Mucosa of rectum (tissue), 2 donors: ENCODE measurements around the gene RSPH9.
"Not testable (repeated sequence)": the region's sequence is repeated elsewhere in the genome, so short reads cannot be mapped to it uniquely, and the experiment has no call there.

ENCODE experiments used
- H3K27ac ChIP-seq, 2 donors: one replicate each; pipeline ENCODE4 v1.7.0; 2013; ENCODE audit warnings: inconsistent platforms in 2 of 2, low read depth in 2 of 2, low read length in 2 of 2
- H3K27me3 ChIP-seq, 2 donors: one replicate each; pipeline ENCODE4 v1.7.0; 2013; ENCODE audit warnings: low read length in 2 of 2; ENCODE audit not compliant: control insufficient read depth in 2 of 2, insufficient read depth in 2 of 2
- H3K36me3 ChIP-seq, 2 donors: one replicate each; pipeline ENCODE4 v1.7.0; 2013; ENCODE audit warnings: low read length in 2 of 2; ENCODE audit not compliant: control insufficient read depth in 2 of 2, insufficient read depth in 2 of 2
- H3K4me1 ChIP-seq, 2 donors: one replicate each; pipeline ENCODE4 v1.7.0; 2013; ENCODE audit warnings: low read length in 2 of 2, mild to moderate bottlenecking in 1 of 2; ENCODE audit not compliant: control insufficient read depth in 2 of 2, insufficient read depth in 2 of 2
- H3K4me3 ChIP-seq, 2 donors: one replicate each; pipeline ENCODE4 v1.7.0; 2013; ENCODE audit warnings: low read length in 2 of 2
- H3K9ac ChIP-seq, 2 donors: one replicate each; pipeline ENCODE4 v1.7.0; 2013; ENCODE audit warnings: low read length in 2 of 2, low read depth in 1 of 2, mild to moderate bottlenecking in 1 of 2
- H3K9me3 ChIP-seq, 2 donors: one replicate each; pipeline ENCODE4 v1.7.0; 2013; ENCODE audit warnings: low read length in 2 of 2; ENCODE audit not compliant: control insufficient read depth in 2 of 2
- donor health status: healthy.
- donor health status: Normal muscosa, but diverticular disease.

RSPH9 gene

GRCh38 chr6:43639984-43640800 is 4.6 kb upstream of the RSPH9 start:
- no peak overlapping the region for H3K4me3 ChIP-seq
- H3K4me1 ChIP-seq: peaks cover 14 to 19% of the 10 kb centered on the region in 2 donors
- no peak overlapping the region for H3K9ac ChIP-seq
- H3K36me3 ChIP-seq: peaks cover 27 to 35% of the 10 kb centered on the region in 2 donors
- no peak overlapping the region for H3K27ac ChIP-seq
- H3K9me3 ChIP-seq: no peaks in the 10 kb centered on the region
- H3K27me3 ChIP-seq: no peaks in the 10 kb centered on the region

- Histone ChIP-seq H3K4me1 (peaks cover 0 to 2% of the 10 kb centered on the region in 2 donors), H3K4me3 (peak overlapping the region; percentile 22 to 54), H3K27me3 (no peaks in the 10 kb centered on the region), H3K9me3 (no peaks in the 10 kb centered on the region), H3K9ac (no peak overlapping the region), H3K36me3 (peaks cover 9 to 16% of the 10 kb centered on the region in 2 donors), H3K27ac (no peak overlapping the region)
Observed at GRCh38 chr6:43645613-43645964, 753 bp downstream of the RSPH9 start.

DNA sequence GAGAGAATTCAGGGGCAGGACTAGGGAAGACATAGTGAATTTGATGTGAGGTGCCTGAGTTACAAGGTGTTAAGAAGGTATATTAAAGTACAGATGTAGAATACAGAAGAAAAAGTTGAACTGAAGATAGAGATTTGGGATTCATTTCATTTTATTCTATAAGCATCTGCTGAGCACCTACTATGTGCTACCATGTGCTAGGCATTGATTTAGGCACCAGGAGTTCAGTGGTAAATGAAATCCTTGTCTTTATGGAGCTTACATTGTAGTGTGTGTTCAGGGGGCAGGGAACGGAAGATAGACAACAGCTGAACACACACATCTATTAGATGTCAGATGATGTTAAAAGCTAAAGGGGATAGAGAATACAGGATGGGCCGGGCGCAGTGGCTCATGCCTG is 2.8 kb downstream of the RSPH9 start:
- Histone ChIP-seq H3K27ac (no peak overlapping the region), H3K9me3 (no peaks in the 10 kb centered on the region), H3K9ac (no peak overlapping the region), H3K36me3 (peaks cover 0 to 2% of the 10 kb centered on the region in 2 donors), H3K4me3 (no peak overlapping the region), H3K4me1 (peaks cover 0 to 2% of the 10 kb centered on the region in 2 donors), H3K27me3 (no peaks in the 10 kb centered on the region)

DNA sequence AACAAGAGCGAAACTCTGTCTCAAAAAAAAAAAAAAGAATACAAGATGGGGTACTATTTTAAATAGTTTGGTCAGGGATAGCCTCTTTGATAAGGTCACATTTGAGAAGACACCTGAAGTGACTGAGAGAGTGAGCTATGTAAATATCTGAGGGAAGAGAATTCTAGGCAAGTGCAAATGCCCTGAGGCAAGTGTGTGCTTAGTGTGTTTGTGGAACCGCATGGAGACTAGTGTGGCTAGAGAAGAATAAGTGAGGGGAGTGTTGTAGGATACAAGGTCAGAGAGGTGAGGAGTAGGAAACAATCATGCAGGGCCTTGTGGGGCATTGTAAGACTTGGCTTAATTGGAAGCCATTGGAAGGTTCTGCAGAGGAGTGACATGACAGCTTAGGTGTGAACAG is 3.4 kb downstream of the RSPH9 start:
- Histone ChIP-seq H3K9me3 (no peaks in the 10 kb centered on the region), H3K9ac (no peak overlapping the region), H3K4me1 (peaks cover 0 to 2% of the 10 kb centered on the region in 2 donors), H3K27ac (no peak overlapping the region), H3K27me3 (no peaks in the 10 kb centered on the region), H3K4me3 (no peak overlapping the region), H3K36me3 (no peaks in the 10 kb centered on the region)

- not testable (repeated sequence) for H3K27me3 ChIP-seq, H3K4me1 ChIP-seq, H3K9me3 ChIP-seq, H3K4me3 ChIP-seq, H3K27ac ChIP-seq, H3K9ac ChIP-seq, H3K36me3 ChIP-seq
Observed at GRCh38 chr6:43652822-43653221, 8.0 kb downstream of the RSPH9 start.

DNA sequence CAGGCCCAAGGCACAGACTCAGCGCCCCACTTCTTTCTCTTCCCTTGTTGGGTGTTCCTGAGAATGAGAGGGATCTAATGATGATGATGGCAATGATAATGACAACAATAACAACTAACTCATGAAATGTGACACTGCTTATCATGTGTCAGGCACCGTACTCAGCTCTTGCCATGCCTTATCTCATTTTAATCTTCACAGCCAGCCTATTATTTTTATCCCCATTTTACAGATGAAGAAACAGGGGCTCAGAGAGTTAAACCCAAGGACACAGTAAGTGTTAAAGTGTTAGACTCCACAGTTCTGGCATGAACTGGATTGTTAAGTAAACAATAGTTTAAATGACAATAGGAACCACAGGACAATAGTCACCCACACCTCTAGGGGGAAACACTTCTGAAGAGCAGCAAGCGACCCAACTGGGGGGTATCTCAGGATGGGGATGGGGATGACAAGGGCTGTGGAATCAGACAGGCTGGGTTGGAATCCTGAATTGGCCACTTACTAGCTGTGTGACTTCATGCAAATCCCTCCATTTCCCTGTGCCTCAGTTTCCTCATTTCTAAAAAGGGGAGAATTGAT is 12.5 kb downstream of the RSPH9 start:
- no peak overlapping the region for H3K27ac ChIP-seq
- no peaks in the 10 kb centered on the region for H3K36me3 ChIP-seq
- no peak overlapping the region for H3K9ac ChIP-seq
- H3K4me3 ChIP-seq: no peak overlapping the region
- H3K27me3 ChIP-seq: no peaks in the 10 kb centered on the region
- peaks cover 0 to 4% of the 10 kb centered on the region in 2 donors for H3K9me3 ChIP-seq
- H3K4me1 ChIP-seq: no peaks in the 10 kb centered on the region

- no peaks in the 10 kb centered on the region for H3K4me1 ChIP-seq
- H3K27ac ChIP-seq: no peak overlapping the region
- H3K27me3 ChIP-seq: no peaks in the 10 kb centered on the region
- H3K9ac ChIP-seq: no peak overlapping the region
- no peaks in the 10 kb centered on the region for H3K36me3 ChIP-seq
- H3K4me3 ChIP-seq: no peak overlapping the region
- peaks cover 0 to 4% of the 10 kb centered on the region in 2 donors for H3K9me3 ChIP-seq
Observed at GRCh38 chr6:43658161-43658560, 13.3 kb downstream of the RSPH9 start.

DNA sequence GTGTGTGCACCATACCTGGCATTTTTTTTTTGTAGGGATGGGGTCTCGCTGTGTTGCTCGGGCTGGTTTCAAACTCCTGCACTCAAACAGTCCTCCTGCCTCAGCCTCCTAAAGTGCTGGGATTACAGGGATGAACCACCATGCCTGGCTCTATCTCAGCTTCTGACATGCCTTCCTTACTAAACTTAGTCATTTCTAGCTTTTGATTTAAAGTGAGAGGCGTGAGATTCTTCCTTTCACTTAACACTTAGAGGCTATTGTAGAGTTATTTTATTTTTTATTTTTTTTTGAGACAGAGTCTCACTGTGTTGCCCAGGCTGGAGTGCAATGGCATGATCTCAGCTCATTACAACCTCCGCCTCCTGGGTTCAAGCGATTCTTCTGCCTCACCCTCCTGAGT is 18.1 kb downstream of the RSPH9 start:
- not testable (repeated sequence) for H3K9ac ChIP-seq, H3K36me3 ChIP-seq, H3K27ac ChIP-seq, H3K27me3 ChIP-seq, H3K4me1 ChIP-seq, H3K9me3 ChIP-seq, H3K4me3 ChIP-seq

DNA sequence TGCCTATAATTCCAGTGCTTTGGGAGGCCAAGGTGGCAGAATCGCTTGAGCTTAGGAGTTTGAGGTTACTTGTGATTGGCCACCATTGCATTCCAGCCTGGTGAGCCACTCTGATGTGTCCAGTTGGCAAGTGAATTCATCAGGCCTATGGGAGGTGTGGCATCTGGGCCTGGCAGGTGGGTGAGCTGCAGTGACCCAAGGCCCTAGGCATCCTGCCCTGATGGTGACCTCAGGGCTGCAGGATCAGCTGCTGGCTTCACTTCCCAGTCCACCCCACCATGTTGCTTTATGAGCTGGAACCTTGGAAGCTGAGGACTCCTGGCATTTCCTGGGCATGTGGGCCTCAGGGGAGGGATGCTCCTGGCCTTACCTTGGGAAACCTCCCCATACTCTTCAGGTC is 20.5 kb downstream of the RSPH9 start:
- H3K4me1 ChIP-seq: peaks cover 27% of the 10 kb centered on the region in 2 donors
- H3K9me3 ChIP-seq: peaks cover 0 to 4% of the 10 kb centered on the region in 2 donors
- no peaks in the 10 kb centered on the region for H3K36me3 ChIP-seq
- H3K9ac ChIP-seq: no peak overlapping the region
- no peak overlapping the region for H3K27ac ChIP-seq
- no peaks in the 10 kb centered on the region for H3K27me3 ChIP-seq
- H3K4me3 ChIP-seq: no peak overlapping the region

DNA sequence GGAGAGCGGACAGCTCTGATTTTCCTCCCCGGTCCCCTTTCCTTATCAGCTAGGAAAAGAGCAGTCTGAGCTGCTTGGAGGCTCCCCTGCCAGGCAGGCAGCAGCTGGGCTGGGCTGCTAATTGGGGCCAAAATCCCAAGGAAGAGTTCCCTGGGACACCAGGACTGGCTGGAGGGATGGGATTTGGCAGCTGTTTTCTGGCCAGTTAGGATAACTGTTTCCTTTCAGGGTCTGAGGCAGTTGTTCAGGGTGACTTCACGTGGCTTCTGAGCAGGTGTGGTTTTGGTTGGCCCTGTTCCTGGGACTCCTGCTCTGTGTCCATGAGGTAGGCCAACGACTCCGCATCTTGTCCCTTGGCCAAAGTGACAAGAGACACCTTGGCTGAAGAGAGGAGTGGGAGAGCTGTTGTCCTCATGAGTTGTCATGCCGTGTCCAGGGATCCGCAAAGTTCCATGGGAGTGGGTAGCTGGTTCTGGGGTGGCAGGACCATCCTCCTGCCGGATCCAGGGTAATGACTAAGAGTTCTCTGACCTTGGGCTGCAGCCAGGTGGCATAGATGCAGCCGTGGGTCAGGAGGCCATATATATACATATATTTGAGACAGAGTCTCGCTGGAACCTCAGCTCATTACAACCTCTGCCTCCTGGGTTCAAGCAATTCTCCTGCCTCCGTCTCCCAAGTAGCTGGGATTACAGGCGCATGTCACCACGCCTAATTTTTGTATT is 21.5 kb downstream of the RSPH9 start:
- no peak overlapping the region for H3K27ac ChIP-seq
- peaks cover 8% of the 10 kb centered on the region in 2 donors for H3K36me3 ChIP-seq
- no peak overlapping the region for H3K9ac ChIP-seq
- no peaks in the 10 kb centered on the region for H3K9me3 ChIP-seq
- peaks cover 32% of the 10 kb centered on the region in 2 donors for H3K4me1 ChIP-seq
- H3K27me3 ChIP-seq: no peaks in the 10 kb centered on the region
- no peak overlapping the region for H3K4me3 ChIP-seq
